OCI-LY1 (cell line): ENCODE measurements around the gene PAX8.

Experiments
- H2AFZ ChIP-seq: fragments of 200-600 bp; sonication (generic), shearing (Covaris generic); 2 replicates; pipeline ENCODE4 v1.6.0; 2014; ENCODE audit warnings: antibody characterized with exemption, mild to moderate bottlenecking, low read length
- H3F3A ChIP-seq: fragments of 200-600 bp; sonication (generic), shearing (Covaris generic); 2 replicates; pipeline ENCODE4 v1.6.0; 2014; ENCODE audit warnings: mild to moderate bottlenecking, antibody characterized with exemption, low read length, moderate library complexity; ENCODE audit not compliant: insufficient read depth
- H3K27ac ChIP-seq: fragments of 200-600 bp; sonication (generic); 2 replicates; pipeline ENCODE4 v1.5.1; 2014; ENCODE audit warnings: low read length, mixed run types, mild to moderate bottlenecking, low read depth; ENCODE audit not compliant: poor library complexity, severe bottlenecking
- H3K27me3 ChIP-seq: fragments of 200-600 bp; sonication (generic); 2 replicates; pipeline ENCODE4 v1.6.0; 2014; ENCODE audit warnings: antibody characterized with exemption, mild to moderate bottlenecking, low read length, moderate library complexity; ENCODE audit not compliant: insufficient read depth
- H3K36me3 ChIP-seq: fragments of 200-600 bp; sonication (generic); 2 replicates; pipeline ENCODE4 v1.6.1; 2014; ENCODE audit warnings: mild to moderate bottlenecking, antibody characterized with exemption, low read length, moderate library complexity, mixed read lengths; ENCODE audit not compliant: insufficient read depth
- H3K4me1 ChIP-seq: fragments of 200-600 bp; sonication (generic); 2 replicates; pipeline ENCODE4 v1.5.1; 2014; ENCODE audit warnings: mild to moderate bottlenecking, low read length, moderate library complexity; ENCODE audit not compliant: insufficient read depth, severe bottlenecking
- H3K4me2 ChIP-seq: fragments of 200-600 bp; sonication (generic), shearing (Covaris generic); 2 replicates; pipeline ENCODE4 v1.6.1; 2014; ENCODE audit warnings: low read length
- H3K4me3 ChIP-seq: fragments of 200-600 bp; sonication (generic); 2 replicates; pipeline ENCODE4 v1.5.1; 2014; ENCODE audit warnings: low read length, low read depth, mild to moderate bottlenecking, mixed read lengths; ENCODE audit not compliant: poor library complexity, severe bottlenecking
- H3K79me2 ChIP-seq: fragments of 200-600 bp; shearing (Covaris generic); 2 replicates; pipeline ENCODE4 v1.6.1; 2016; ENCODE audit warnings: mixed run types, low read length, mixed read lengths; ENCODE audit not compliant: insufficient read depth
- H3K9ac ChIP-seq: fragments of 200-600 bp; sonication (generic), shearing (Covaris generic); 2 replicates; pipeline ENCODE4 v1.6.1; 2014; ENCODE audit warnings: mild to moderate bottlenecking, low read length, mixed read lengths
- H3K9me2 ChIP-seq: fragments of 200-600 bp; sonication (generic), shearing (Covaris generic); 2 replicates; pipeline ENCODE4 v1.6.1; 2014; ENCODE audit warnings: low read depth, mild to moderate bottlenecking, low read length, mixed read lengths
- H3K9me3 ChIP-seq: fragments of 200-600 bp; shearing (Covaris generic); 2 replicates; pipeline ENCODE4 v1.6.1; 2014; ENCODE audit warnings: low read length, mixed read lengths
- H4K20me1 ChIP-seq: fragments of 200-600 bp; sonication (generic), shearing (Covaris generic); 2 replicates; pipeline ENCODE4 v1.6.0; 2016; ENCODE audit warnings: mild to moderate bottlenecking, low read length; ENCODE audit not compliant: insufficient read depth
- CTCF ChIP-seq: fragments of 200-600 bp; sonication (generic), shearing (Covaris generic); IDR thresholded peaks from 2 replicates; pipeline ENCODE4 v1.5.1; 2017; ENCODE audit warnings: mild to moderate bottlenecking, antibody characterized with exemption, low read length, moderate library complexity, mixed read lengths
- EZH2 ChIP-seq: fragments of 200-600 bp; sonication (generic), shearing (Covaris generic); IDR thresholded peaks from 2 replicates; pipeline ENCODE4 v1.8.0; 2017; ENCODE audit warnings: borderline replicate concordance, mixed run types, mild to moderate bottlenecking, antibody characterized with exemption, low read length, moderate library complexity, mixed read lengths

Gene PAX8

DNA sequence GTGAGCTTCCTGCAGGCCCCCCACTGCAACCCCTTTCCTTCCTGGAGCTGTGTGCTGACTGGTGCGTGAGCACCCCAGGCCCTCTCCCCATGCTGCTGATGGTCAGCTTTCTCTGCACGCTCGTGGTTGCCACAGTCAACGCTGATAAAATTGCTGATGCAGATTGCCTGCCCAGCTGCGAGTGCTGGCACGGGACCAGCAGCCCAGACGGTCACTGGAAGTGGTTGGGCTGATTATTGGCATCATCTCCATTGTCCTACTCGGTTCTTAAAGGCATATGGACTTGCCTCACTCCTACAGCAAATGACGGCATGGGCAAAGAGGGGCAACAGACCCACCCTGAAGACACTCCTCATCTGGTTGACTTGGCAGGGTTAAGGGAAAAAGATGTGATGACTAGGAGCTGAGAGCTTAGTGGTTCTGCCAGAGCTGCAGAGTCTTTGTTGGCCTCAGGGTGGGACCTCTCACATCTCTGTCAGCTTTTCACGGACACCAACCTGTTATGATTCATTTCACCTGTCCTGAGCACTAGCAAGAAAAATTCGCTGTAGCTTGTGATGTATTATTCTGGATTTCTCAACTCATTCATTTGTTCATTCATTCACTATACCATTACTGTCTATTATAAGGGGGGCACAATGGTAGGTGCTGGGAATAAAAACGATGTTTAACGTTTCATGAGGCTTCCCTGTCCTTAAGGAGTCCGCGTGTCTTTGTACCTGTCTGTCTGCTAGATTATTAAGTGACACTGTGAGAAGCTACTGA lies 38.4 kb downstream of the PAX8 start:
- H3K9me2 ChIP-seq = no peaks in the 10 kb centered on the region
- H3K4me2 ChIP-seq = no peak overlapping the region
- no peaks in the 10 kb centered on the region for H3K79me2 ChIP-seq
- peaks cover 4% of the 10 kb centered on the region; the same call in 1 of the 2 replicates for H3K27me3 ChIP-seq
- no peaks in the 10 kb centered on the region for H3K36me3 ChIP-seq
- no peak overlapping the region for H2AFZ ChIP-seq
- no peaks in the 10 kb centered on the region for H4K20me1 ChIP-seq
- no peak overlapping the region for H3K9ac ChIP-seq
- no peak overlapping the region for H3K27ac ChIP-seq
- no peak overlapping the region for H3K4me3 ChIP-seq
- H3K9me3 ChIP-seq = no peaks in the 10 kb centered on the region
- H3K4me1 ChIP-seq = no peaks in the 10 kb centered on the region
- no peak for TF ChIP-seq CTCF
- no peak for TF ChIP-seq EZH2
- no peaks in the 10 kb centered on the region for H3F3A ChIP-seq

GRCh38 chr2:113238871-113239839 lies 39.6 kb downstream of the PAX8 start:
- no peaks in the 10 kb centered on the region for H3K79me2 ChIP-seq
- H3K27ac ChIP-seq = no peak overlapping the region
- no peak overlapping the region for H3K9ac ChIP-seq
- H3K4me2 ChIP-seq = no peak overlapping the region
- H3K36me3 ChIP-seq = no peaks in the 10 kb centered on the region
- H3F3A ChIP-seq = no peaks in the 10 kb centered on the region
- no peaks in the 10 kb centered on the region for H3K9me3 ChIP-seq
- H2AFZ ChIP-seq = no peak overlapping the region
- H4K20me1 ChIP-seq = no peaks in the 10 kb centered on the region
- no peaks in the 10 kb centered on the region for H3K4me1 ChIP-seq
- no peaks in the 10 kb centered on the region for H3K9me2 ChIP-seq
- H3K4me3 ChIP-seq = no peak overlapping the region
- TF ChIP-seq CTCF = no peak
- no peak for TF ChIP-seq EZH2
- peaks cover 4% of the 10 kb centered on the region; the same call in 1 of the 2 replicates for H3K27me3 ChIP-seq

DNA sequence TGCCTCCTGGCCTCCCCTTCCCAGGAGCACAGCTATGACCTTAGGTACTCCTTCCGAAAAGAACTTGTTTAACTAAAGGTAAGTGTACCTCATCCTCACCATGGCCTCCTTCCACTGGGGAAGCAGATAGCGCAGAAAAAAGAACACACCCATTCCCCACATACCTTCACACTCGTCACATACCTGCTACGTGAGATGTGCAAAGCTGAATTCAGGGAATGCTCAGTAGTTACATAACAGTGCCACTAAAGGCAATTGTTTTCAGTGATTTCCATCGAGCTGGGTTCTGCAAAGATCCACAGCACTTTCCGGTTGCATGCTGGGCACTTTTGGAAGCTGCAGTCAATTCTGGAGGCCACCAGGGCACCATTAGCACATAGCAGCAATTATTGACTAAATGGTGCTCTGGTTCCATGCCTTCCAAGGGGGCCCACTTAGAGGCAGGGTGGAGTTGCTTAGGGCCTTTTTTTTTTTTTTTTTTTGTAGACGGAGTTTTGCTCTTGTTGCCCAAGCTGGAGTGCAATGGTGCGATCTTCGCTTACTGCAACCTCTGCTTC lies 41.0 kb downstream of the PAX8 start:
- Histone ChIP-seq H3K79me2 (no peaks in the 10 kb centered on the region), H3K27ac (no peak overlapping the region), H3K9me3 (no peaks in the 10 kb centered on the region), H3K9ac (no peak overlapping the region), H3K27me3 (peaks cover 4% of the 10 kb centered on the region; the same call in 1 of the 2 replicates), H3K4me1 (no peaks in the 10 kb centered on the region), H3K9me2 (no peaks in the 10 kb centered on the region), H4K20me1 (no peaks in the 10 kb centered on the region), H2AFZ (no peak overlapping the region), H3K36me3 (no peaks in the 10 kb centered on the region), H3K4me3 (no peak overlapping the region), H3F3A (no peaks in the 10 kb centered on the region), H3K4me2 (no peak overlapping the region)
- no peak for TF ChIP-seq EZH2
- no peak for TF ChIP-seq CTCF
